ENCODE data around the gene CASR. TPM values are rescaled to one million over a fixed set of nuclear protein-coding genes. Genes with fewer than 3 reads are reported as not detected.

Gene CASR
- polyA plus RNA-seq, 3 donors = 21.2 to 27.1 (median 24.8) TPM

DNA sequence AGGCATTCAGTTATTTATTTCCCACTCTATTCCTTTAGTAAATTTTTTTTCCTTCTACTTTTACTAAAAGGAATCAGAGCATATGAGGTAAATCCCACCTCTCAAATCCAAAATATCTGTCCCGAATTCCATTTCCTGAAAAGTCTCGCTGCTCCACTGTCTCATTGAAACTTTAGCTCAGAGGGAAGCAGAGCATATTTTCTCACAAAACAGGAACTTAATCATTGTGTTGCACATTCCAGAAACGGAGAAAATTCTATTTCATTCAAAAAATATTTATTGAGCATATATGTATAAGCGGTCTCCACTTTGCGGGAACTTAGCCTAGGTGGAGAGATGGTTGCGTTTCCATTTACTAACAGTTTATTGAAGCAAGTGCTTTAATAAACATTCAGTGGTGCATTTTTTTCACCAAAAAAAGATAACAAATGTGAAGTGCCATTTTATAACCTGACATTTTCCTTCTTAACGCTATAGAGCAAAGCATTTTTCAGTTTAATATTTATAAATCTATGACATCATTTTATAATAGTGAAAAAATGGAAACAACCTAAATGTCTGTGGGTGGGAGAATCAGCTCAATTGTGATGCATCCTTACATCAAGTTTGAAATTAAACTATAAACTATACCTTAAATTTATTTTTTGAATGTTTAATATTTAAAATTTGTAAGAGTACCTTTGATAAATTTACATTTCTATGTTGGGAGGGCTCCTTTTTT, 74.3 kb downstream of the CASR start:
- DNase-seq (ENCODE audit: low read depth in 3 of 3, low spot score in 2 of 3) = no peak

DNA sequence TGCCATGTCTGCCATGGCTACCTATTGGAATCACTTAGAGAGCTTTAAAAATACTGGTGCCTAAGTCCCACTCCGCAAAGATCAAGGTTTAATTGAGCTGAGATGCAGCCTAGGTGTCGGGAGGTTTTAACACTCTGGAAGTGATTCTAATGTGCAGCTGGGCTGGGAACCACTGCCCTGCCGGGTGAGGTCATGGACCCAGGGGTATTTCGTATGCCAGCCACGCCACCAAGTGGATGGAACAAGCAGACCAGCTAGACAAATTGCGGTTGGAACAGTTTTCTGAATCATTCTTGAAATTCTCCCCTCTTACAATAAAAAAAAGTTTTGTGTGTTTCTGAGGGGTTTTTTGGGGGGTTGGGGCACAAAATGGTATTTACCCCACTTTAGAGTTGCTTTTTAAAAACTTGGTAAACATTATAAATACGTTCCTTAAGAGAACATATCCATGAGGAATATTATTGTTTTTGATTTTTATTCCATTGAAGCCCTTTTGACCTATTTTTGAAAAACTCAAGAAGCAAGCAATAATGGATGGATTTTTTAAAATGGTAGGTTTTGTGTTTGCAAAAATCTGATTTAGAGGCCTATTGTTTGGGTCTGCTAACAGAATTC, 75.4 kb downstream of the CASR start:
- peak in 1 of 3 donors; percentile 21 for DNase-seq (ENCODE audit: low read depth in 3 of 3, low spot score in 2 of 3)

DNA sequence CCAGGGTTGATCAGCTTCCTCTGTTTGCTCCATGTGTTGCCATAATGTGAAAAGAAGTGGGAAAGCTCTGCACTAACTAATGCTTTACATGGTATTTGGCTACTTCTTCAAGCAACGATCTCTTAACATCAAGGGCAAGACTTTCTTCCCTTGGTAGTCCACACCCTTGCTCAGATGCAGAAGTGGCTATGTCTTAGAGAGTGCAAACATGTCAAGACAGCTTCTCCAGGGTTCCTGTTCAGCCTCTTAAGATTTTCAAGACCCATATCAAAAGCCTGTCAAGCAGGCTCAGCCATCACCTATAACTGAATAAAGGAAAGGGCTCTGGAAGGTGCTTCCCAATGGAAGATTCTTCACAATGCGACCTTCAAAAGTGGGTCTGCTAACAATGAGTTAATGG, 76.7 kb downstream of the CASR start:
- DNase-seq (ENCODE audit: low read depth in 3 of 3, low spot score in 2 of 3) = no peak

DNA sequence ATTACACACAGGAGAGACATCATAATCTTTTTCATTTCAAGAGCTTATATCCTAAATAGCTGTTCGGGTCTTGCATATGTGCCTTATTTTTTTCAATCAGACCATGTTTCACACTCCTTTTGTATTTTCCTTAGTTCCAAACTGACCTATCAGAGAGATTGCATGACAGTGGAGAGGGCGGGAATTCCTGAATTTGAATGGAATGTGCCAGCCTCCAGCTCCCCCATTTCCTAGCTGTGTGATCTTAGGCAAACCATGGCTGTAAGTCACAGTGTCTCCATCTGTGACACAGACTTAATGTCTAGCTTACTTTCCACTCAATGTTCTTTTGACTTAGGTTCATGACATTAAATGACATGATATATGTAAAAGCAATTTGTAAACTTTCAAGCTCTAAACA, 79.6 kb downstream of the CASR start:
- DNase-seq (ENCODE audit: low read depth in 3 of 3, low spot score in 2 of 3) = no peak

DNA sequence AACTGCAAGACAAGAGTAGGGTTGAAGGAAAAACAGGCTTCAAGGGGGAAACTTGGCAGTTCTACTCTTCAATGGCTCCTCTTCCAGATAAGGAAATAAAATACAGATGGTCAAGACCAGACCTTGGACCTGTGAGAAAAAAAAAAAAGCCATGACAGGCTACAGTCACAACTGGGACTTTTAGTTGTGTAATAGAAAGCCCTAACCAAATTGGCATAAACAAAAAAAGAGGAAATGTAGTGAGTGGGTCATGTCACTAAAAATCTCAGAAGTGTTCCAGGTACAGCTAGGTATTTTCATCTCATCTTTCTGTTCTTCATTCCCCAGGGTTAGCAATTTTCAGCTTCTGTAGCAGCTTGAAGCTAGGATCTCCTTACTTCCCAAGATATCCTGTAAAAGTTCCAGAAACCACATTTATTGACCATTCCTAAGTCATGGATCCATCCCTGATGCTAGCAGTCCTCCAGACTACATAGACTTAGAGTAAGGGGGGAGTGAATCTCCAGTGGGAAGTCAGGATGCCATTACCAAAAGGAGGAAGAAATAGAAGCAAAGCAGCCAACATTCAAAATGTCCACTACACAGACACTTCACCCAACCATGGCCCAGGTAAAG, 80.6 kb downstream of the CASR start:
- DNase-seq (ENCODE audit: low read depth in 3 of 3, low spot score in 2 of 3) = no peak

DNA sequence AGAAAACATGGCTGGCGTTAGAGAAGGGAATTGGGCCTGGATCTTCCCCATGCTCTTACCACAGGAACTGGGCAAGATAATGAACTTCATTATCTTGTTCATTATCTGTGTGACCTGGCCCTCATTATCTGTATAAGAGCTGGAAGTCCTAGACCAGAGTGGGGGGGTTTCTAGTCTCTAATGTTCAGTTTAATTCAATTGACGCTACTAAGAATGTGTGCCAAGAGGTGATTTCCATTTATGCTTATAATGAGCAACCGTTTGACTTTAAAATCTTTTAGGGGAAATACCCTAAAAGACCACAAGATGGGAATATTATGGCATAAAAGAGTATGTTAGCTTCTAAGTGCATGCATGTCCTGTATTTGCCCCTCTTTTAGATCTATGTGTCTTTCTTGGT, 82.5 kb downstream of the CASR start:
- DNase-seq (ENCODE audit: low read depth in 3 of 3, low spot score in 2 of 3) = no peak

DNA sequence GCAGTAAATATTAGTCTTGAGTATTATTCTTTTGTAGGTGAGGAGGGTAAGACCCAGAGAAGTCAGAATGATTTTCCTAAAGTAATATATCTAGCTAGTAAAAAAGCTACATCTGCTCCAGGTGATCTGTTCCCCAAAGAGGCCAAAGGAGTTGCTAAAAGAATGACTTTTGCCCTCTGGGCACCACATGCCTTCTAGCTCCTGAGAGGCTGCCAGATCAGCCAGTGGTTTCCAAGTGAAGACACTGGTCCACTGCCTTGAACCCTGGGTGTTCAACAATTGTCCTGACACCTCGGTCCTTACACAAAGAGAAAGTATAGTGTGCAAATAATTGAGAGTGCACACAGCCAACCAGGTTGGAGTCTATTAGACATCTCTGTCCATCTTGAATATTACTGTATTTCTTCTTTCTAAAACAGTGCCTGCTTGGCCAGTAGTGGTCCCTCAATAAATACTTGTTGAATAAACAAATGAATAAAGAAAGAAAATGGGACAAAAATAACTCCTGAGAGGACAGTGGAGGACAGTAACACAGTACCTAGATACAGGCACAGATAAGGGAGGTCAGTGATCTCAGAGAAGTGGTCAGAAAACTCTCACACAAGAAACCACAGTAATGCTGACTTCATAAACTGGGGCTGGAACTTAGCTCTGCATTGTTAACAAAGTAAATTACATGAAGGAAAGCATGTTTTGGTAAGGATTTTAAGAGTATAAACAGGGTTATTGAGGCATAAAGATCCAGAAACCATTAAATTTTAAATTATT, 85.0 kb downstream of the CASR start:
- DNase-seq (ENCODE audit: low read depth in 3 of 3, low spot score in 2 of 3) = no peak

DNA sequence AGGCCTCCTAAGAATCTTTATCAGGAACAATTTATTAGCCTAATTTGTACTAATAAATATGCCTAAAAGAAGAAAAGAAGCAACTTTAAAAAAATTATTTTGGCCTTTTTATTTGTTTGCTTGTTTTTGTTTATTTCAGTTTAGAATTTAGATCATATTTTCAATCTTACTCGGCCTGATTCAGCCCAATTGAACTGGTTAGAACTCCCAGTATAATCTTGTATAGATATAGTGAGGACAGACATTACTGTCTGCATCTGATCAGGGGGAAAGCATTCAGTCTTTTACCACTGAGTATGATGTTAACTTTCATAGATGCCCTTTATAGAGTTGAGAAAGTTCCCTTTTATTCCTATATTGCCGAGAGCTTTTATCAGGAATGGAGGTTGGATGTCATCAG, 85.6 kb downstream of the CASR start:
- DNase-seq (ENCODE audit: low read depth in 3 of 3, low spot score in 2 of 3) = no peak

DNA sequence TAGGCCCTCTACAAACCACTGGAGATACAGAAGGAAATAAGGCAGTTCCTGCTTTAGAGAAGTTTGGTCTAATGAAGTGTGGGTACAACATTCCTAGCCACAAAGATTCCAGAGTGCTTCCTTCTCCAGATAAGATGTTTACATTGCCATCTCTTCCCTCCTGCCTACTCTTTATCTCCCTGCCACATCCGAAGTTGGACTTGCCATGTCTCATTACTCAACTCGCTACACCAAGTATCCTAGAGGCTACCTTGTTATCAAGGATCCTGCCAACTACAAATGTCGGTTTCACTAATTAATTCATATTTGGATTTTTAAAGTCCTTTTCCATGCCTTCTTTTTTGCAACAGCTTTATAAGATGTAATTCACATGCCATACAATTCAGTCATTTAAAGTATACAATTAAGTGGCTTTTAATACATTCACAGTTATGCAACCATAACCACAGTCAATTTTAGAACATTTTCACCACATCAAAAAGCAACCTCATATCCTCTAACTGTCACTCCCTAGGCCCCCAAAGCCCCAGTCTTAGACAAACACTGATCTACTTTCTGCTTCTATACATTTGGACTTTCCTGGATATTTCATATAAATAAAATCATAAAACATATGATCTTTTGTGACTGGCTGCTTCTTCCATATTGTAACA, 87.9 kb downstream of the CASR start:
- no peak for DNase-seq (ENCODE audit: low read depth in 3 of 3, low spot score in 2 of 3)

DNA sequence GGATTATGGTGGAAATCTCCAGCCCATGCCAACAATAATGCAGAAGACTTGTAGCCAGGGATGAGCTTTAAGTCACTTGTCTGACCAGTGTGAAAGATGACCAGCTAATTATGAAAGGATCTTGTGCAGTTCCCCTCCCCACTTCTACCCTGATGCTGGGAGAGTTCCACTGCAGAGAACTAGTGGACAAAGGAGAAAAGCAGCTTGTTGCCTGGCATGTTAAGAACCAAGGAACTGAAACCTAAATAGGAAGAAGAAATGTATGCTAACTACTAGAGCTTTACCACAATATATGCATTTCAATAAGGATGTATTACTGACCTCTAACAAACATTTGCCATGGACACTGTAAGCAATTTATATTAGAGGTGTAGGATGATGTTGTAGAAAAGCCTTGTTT, 89.4 kb downstream of the CASR start:
- DNase-seq (ENCODE audit: low read depth in 3 of 3, low spot score in 2 of 3) = no peak

DNA sequence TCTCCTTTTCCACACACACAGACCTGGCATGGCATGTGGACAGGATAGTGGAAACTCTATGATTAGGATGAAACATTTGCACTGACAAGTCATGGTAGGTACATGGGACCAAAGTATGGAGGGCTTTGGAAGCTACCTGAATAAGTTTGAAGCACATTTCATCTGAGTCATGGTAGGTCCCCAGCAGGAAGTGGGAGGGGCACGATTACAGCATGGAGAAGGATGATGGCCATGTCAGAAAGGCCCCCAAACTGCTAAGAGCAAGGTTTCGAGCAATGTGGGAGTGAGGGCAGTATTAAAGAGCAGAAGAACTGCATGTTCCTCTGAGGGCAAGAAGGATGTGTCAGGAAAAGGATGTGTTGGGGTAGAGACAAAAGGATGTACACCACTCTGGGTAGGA, 90.0 kb downstream of the CASR start:
- DNase-seq (ENCODE audit: low read depth in 3 of 3, low spot score in 2 of 3) = no peak

DNA sequence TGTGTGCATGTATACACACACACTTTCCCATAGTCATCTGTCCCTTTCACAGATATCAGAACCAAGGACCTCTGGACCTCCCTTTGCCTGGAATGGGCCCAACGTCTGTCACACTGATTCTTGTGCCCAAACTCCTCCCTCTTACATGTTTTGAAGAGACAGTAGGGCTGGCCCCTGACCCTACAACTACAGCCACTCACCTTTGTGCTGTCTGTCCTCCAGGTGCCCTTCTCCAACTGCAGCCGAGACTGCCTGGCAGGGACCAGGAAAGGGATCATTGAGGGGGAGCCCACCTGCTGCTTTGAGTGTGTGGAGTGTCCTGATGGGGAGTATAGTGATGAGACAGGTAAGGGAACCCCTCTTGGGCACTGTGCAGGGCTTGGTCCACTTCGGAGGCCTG, 98.4 kb downstream of the CASR start:
- DNase-seq (ENCODE audit: low read depth in 3 of 3, low spot score in 2 of 3) = no peak

DNA sequence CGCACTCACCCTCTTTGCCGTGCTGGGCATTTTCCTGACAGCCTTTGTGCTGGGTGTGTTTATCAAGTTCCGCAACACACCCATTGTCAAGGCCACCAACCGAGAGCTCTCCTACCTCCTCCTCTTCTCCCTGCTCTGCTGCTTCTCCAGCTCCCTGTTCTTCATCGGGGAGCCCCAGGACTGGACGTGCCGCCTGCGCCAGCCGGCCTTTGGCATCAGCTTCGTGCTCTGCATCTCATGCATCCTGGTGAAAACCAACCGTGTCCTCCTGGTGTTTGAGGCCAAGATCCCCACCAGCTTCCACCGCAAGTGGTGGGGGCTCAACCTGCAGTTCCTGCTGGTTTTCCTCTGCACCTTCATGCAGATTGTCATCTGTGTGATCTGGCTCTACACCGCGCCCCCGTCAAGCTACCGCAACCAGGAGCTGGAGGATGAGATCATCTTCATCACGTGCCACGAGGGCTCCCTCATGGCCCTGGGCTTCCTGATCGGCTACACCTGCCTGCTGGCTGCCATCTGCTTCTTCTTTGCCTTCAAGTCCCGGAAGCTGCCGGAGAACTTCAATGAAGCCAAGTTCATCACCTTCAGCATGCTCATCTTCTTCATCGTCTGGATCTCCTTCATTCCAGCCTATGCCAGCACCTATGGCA, 100.5 kb downstream of the CASR start:
- no peak for DNase-seq (ENCODE audit: low read depth in 3 of 3, low spot score in 2 of 3)

DNA sequence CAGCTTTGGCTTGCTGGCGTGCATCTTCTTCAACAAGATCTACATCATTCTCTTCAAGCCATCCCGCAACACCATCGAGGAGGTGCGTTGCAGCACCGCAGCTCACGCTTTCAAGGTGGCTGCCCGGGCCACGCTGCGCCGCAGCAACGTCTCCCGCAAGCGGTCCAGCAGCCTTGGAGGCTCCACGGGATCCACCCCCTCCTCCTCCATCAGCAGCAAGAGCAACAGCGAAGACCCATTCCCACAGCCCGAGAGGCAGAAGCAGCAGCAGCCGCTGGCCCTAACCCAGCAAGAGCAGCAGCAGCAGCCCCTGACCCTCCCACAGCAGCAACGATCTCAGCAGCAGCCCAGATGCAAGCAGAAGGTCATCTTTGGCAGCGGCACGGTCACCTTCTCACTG, 101.0 kb downstream of the CASR start:
- DNase-seq (ENCODE audit: low read depth in 3 of 3, low spot score in 2 of 3) = no peak

DNA sequence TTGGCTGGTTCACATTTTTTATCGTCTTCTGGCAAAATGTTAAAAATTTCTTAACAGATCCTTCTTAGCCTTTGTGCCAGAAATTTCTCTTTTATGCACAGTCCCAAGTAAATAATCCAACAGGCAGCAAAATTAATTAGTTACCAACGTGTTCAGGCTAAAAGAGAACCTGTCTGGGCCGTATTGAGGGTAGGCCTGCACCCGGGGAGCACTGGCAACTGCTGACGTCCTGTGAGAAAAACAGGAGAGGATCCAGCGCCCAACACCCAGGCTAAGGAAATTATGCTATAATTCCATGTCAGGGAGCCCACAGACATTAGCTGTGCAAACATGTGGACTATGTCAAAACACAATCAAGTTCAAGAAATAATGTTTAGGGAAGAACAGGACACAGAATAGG, 110.9 kb downstream of the CASR start:
- no peak for DNase-seq (ENCODE audit: low read depth in 3 of 3, low spot score in 2 of 3)

DNA sequence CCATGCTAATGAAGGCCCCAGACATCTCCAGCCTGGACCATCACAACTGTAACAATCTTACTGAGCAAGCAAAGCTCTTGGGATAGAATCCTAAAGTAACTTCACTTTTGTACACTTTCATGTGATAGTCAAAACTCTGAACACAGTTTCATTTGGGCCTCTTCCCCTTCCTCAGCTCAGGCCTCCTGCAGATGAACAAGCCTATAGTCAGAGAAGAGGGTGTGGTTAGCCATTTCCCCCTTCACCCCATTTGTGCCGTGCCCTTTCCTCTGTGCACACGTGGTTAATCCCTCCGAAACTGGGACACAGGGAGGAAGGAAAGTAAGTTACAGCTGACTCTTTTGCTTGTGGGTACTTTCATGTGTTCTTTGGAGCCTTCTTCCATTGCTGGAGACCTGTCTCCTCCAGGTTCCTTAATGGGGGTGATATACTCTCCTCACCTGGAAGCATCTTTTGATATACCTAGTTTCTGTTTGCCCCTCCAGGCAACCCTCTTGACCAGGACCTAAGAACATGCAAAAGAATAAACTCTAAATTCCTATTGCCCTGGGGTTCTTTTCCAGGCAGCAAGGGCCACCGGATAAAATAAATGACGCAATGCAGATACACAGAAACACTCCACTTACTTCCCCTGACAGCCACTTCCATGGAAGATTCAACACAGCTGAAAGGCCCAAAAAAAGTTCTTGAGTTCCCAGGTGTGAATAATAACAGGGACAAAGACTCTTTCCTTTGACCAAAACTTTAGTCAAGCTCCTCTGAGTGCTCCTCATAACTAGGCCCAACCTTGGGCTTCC, 112.0 kb downstream of the CASR start:
- DNase-seq (ENCODE audit: low read depth in 3 of 3, low spot score in 2 of 3) = no peak

DNA sequence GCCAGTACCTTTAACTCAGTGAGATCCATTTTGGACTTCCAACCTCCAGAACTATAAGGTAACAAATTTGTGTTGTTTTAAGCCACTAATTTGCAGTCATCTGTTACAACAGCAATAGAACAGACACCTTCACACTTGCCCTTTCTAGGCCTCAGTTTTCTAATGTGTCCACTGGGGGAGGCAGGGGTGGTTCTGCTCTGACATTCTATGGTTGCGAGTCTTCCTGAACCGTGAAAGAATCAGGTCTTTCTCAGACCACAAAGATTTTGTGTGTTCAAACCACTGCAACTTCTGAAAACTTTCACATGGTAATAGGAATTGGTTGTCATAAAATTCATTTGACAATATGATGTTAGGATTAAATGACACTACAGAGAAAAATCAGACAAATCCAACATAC, 114.8 kb downstream of the CASR start:
- DNase-seq (ENCODE audit: low read depth in 3 of 3, low spot score in 2 of 3) = no peak

DNA sequence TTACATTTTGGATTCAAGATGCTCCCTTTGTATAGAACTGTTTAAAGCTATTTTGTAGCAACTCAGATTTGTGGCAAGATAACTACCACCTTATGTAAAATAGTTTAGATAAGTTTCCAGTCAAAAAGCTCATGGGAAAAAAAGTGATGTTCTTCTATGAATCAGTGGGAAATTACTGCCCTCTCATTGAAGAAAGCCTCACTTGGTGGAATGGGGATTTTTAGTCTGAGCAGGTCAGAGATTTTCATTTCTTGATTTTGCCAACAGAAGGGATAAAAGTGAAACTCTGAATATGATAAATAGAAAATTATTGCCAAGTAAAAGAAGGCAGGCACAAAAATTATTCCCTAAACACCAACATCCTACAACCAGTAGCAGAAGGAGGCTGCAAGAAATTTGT, 115.7 kb downstream of the CASR start:
- DNase-seq (ENCODE audit: low read depth in 3 of 3, low spot score in 2 of 3) = no peak

DNA sequence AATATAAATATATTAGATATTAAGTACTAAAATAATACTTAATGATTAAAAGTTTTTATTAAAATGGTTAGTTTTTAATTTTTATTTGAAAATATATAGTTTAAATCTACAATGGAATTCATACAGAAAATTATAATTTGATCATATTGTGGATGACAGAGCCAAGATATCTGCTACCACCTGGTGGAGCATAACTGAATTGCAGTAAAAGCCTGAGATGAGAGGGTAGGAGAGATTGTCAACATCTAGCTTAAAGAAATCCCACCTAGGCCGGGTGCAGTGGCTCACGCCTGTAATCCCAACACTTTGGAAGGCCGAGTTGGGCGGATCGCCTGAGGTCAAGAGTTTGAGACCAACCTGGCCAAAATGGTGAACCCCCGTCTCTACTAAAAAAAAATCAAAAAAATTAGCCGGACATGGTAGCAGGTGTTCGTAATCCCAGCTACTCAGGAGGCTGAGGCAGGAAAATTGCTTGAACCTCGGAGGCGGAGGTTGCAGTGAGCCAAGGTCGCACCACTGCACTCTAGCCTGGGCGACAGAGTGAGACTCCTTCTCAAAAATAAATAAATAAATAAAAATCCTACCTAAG, 116.5 kb downstream of the CASR start:
- DNase-seq (ENCODE audit: low read depth in 3 of 3, low spot score in 2 of 3) = no peak

Data from right renal cortex interstitium (tissue), 3 donors.